Neural cell (in vitro differentiated cells): Measurements from ENCODE around the gene ZBTB21. TPM values are rescaled to one million over a fixed set of nuclear protein-coding genes. Genes with fewer than 3 reads are reported as not detected.

Experiments
- H2AFZ ChIP-seq: fragments of 200-600, 300-800 bp; sonication (generic), shearing (Covaris generic); 2 replicates; pipeline ENCODE4 v1.6.0; 2014; ENCODE audit warnings: low read depth, mild to moderate bottlenecking, antibody characterized with exemption, low read length, moderate library complexity
- H3F3A ChIP-seq: fragments of 200-600 bp; shearing (Covaris generic); 2 replicates; pipeline ENCODE4 v1.6.1; 2016; ENCODE audit warnings: mild to moderate bottlenecking, moderate library complexity, mixed read lengths, antibody characterized with exemption, low read length; ENCODE audit not compliant: insufficient read depth, poor library complexity, severe bottlenecking
- H3K27ac ChIP-seq: fragments of 200-600, 300-800 bp; sonication (generic), shearing (Covaris generic); 2 replicates; pipeline ENCODE4 v1.5.1; 2014; ENCODE audit warnings: mild to moderate bottlenecking, low read length, moderate library complexity
- H3K27me3 ChIP-seq: fragments of 300-800, 200-600 bp; sonication (generic), shearing (Covaris generic); 2 replicates; pipeline ENCODE4 v1.6.0; 2014; ENCODE audit warnings: mild to moderate bottlenecking, low read depth, low read length, moderate library complexity; ENCODE audit not compliant: insufficient read depth
- H3K36me3 ChIP-seq: fragments of 300-800, 200-600 bp; sonication (generic), shearing (Covaris generic); 2 replicates; pipeline ENCODE4 v1.5.1; 2014; ENCODE audit warnings: mild to moderate bottlenecking, antibody characterized with exemption, low read length, moderate library complexity; ENCODE audit not compliant: insufficient read depth
- H3K4me2 ChIP-seq: fragments of 300-800, 200-600 bp; sonication (generic), shearing (Covaris generic); 2 replicates; pipeline ENCODE4 v1.6.0; 2014; ENCODE audit warnings: mild to moderate bottlenecking, low read length
- H3K4me3 ChIP-seq: fragments of 300-800, 200-600 bp; sonication (generic), shearing (Covaris generic); 2 replicates; pipeline ENCODE4 v1.5.1; 2014; ENCODE audit warnings: mild to moderate bottlenecking, low read length, moderate library complexity
- H3K79me2 ChIP-seq: fragments of 200-600 bp; shearing (Covaris generic); replicated peaks from 2 replicates; pipeline ENCODE4 v1.6.0; 2014; ENCODE audit warnings: mild to moderate bottlenecking, low read length, moderate library complexity; ENCODE audit not compliant: insufficient read depth
- H3K9ac ChIP-seq: fragments of 300-800, 200-600 bp; sonication (generic), shearing (Covaris generic); 2 replicates; pipeline ENCODE4 v1.6.1; 2016; ENCODE audit warnings: mild to moderate bottlenecking, low read length, mixed read lengths
- H3K9me2 ChIP-seq: fragments of 200-600 bp; shearing (Covaris generic); 2 replicates; pipeline ENCODE4 v1.6.1; 2016; ENCODE audit warnings: mild to moderate bottlenecking, low read length, mixed read lengths; ENCODE audit not compliant: insufficient read depth
- H3K9me3 ChIP-seq: fragments of 200-600, 300-800 bp; sonication (generic), shearing (Covaris generic); 2 replicates; pipeline ENCODE4 v1.6.1; 2016; ENCODE audit warnings: mild to moderate bottlenecking, mixed run types, low read length, moderate library complexity, mixed read lengths
- H4K20me1 ChIP-seq: fragments of 200-600 bp; shearing (Covaris generic); 2 replicates; pipeline ENCODE4 v1.6.1; 2016; ENCODE audit warnings: mild to moderate bottlenecking, mixed run types; ENCODE audit not compliant: insufficient read depth
- CTCF ChIP-seq: fragments of 450-650 bp; IDR thresholded peaks from 2 replicates; pipeline ENCODE4 v1.5.1; 2014; ENCODE audit warnings: antibody characterized with exemption, mild to moderate bottlenecking, moderate library complexity; ENCODE audit not compliant: poor library complexity, severe bottlenecking
- EP300 ChIP-seq: fragments of 450-650 bp; conservative IDR thresholded peaks from 2 replicates; pipeline ENCODE4 v1.6.1; 2014; ENCODE audit warnings: antibody characterized with exemption, mild to moderate bottlenecking, moderate library complexity; ENCODE audit not compliant: poor library complexity, severe bottlenecking
- EZH2 ChIP-seq: fragments of 200-600, 300-800 bp; shearing (Covaris generic), sonication (generic); IDR thresholded peaks from 2 replicates; pipeline ENCODE4 v1.6.1; 2014; ENCODE audit warnings: antibody characterized with exemption, low read length, borderline replicate concordance, mild to moderate bottlenecking; ENCODE audit not compliant: insufficient read depth, poor library complexity, severe bottlenecking
- MXI1 ChIP-seq: fragments of 450-650 bp; conservative IDR thresholded peaks from 2 replicates; pipeline ENCODE4 v1.6.1; 2014; ENCODE audit warnings: antibody characterized with exemption, mild to moderate bottlenecking; ENCODE audit not compliant: poor library complexity, severe bottlenecking
- POLR2AphosphoS5 ChIP-seq: IDR thresholded peaks from 2 replicates; pipeline ENCODE4 v1.6.1; 2012
- RAD21 ChIP-seq: fragments of 450-650 bp; conservative IDR thresholded peaks from 2 replicates; pipeline ENCODE4 v1.6.1; 2014; ENCODE audit warnings: antibody characterized with exemption, mild to moderate bottlenecking, moderate library complexity
- REST ChIP-seq: IDR thresholded peaks from 2 replicates; pipeline ENCODE4 v1.6.1; 2012; ENCODE audit warnings: borderline replicate concordance
- SMC3 ChIP-seq: fragments of 450-650 bp; conservative IDR thresholded peaks from 2 replicates; pipeline ENCODE4 v1.6.1; 2014; ENCODE audit warnings: antibody characterized with exemption, mild to moderate bottlenecking, moderate library complexity; ENCODE audit not compliant: poor library complexity
- TAF1 ChIP-seq: IDR thresholded peaks from 2 replicates; pipeline ENCODE4 v1.6.1; 2012; ENCODE audit warnings: low read depth
- polyA plus RNA-seq: library from polyadenylated mRNA; depleted of rRNA; stranded (reverse); fragments of >200 nt; gene quantifications from 2 replicates; pipeline ENCODE4 v1.2.3, GENCODE V29; 2014

The ZBTB21 gene
- polyA plus RNA-seq, 1 donor from 2014 or later = 8.0 TPM

GRCh38 chr21:42055425-42055824 lies 45.3 kb upstream of the ZBTB21 start:
- Histone ChIP-seq H2AFZ (no peak overlapping the region), H3K36me3 (no peaks in the 10 kb centered on the region), H3K79me2 (no peaks in the 10 kb centered on the region), H3K9me3 (no peaks in the 10 kb centered on the region), H4K20me1 (no peaks in the 10 kb centered on the region), H3K4me3 (no peak overlapping the region), H3K27me3 (no peaks in the 10 kb centered on the region), H3K4me2 (no peak overlapping the region), H3K27ac (no peak overlapping the region), H3K9ac (no peak overlapping the region), H3K9me2 (no peaks in the 10 kb centered on the region), H3F3A (no peaks in the 10 kb centered on the region)
- no peak for TF ChIP-seq POLR2AphosphoS5
- TF ChIP-seq REST = no peak
- no peak for TF ChIP-seq SMC3
- no peak for TF ChIP-seq MXI1
- TF ChIP-seq EP300 = no peak
- no peak for TF ChIP-seq EZH2
- no peak for TF ChIP-seq RAD21

GRCh38 chr21:42051788-42052187 lies 41.6 kb upstream of the ZBTB21 start:
- H3K36me3 ChIP-seq = no peaks in the 10 kb centered on the region
- H3K27me3 ChIP-seq = no peaks in the 10 kb centered on the region
- H3K9me2 ChIP-seq = no peaks in the 10 kb centered on the region
- H3F3A ChIP-seq = no peaks in the 10 kb centered on the region
- H4K20me1 ChIP-seq = no peaks in the 10 kb centered on the region
- H3K27ac ChIP-seq = no peak overlapping the region
- H3K9me3 ChIP-seq = no peaks in the 10 kb centered on the region
- no peak overlapping the region for H3K9ac ChIP-seq
- no peaks in the 10 kb centered on the region for H3K79me2 ChIP-seq
- TF ChIP-seq CTCF (no peak), MXI1 (no peak), RAD21 (no peak), EP300 (no peak), SMC3 (no peak), REST (no peak), EZH2 (no peak), TAF1 (no peak), POLR2AphosphoS5 (no peak)
- no peak overlapping the region for H2AFZ ChIP-seq
- no peak overlapping the region for H3K4me3 ChIP-seq
- H3K4me2 ChIP-seq = no peak overlapping the region
